Measurements from ENCODE around the gene CREBL2.
"Not testable (repeated sequence)": the region's sequence is repeated elsewhere in the genome, so short reads cannot be mapped to it uniquely, and the experiment has no call there.

CREBL2 gene

GRCh38 chr12:12648951-12649650 is 37.4 kb downstream of the CREBL2 start:
- DNase-seq (ENCODE audit: low read depth in 1 of 2, low spot score in 1 of 2) = no peak
- no peak for TF ChIP-seq JUND (IDR thresholded peaks at IDR 0.05; ENCODE audit: low read depth)
- in situ Hi-C loops (cut with HindIII; ENCODE audit: low pct_unique_long_range_greater_than_20kb, low sequenced_read_pairs) = no loop called here

- no peak for DNase-seq (ENCODE audit: low read depth in 1 of 2, low spot score in 1 of 2)
- TF ChIP-seq JUND (IDR thresholded peaks at IDR 0.05; ENCODE audit: low read depth) = no peak
- in situ Hi-C loops (cut with HindIII; ENCODE audit: low pct_unique_long_range_greater_than_20kb, low sequenced_read_pairs) = no loop called here
These were observed 40.1 kb downstream of the CREBL2 start for GRCh38 chr12:12651752-12652151.

- DNase-seq (ENCODE audit: low read depth in 1 of 2, low spot score in 1 of 2); in situ Hi-C loops (cut with HindIII; ENCODE audit: low pct_unique_long_range_greater_than_20kb, low sequenced_read_pairs): not testable (repeated sequence)
These were observed 41.0 kb downstream of the CREBL2 start for GRCh38 chr12:12652704-12653103.

DNA sequence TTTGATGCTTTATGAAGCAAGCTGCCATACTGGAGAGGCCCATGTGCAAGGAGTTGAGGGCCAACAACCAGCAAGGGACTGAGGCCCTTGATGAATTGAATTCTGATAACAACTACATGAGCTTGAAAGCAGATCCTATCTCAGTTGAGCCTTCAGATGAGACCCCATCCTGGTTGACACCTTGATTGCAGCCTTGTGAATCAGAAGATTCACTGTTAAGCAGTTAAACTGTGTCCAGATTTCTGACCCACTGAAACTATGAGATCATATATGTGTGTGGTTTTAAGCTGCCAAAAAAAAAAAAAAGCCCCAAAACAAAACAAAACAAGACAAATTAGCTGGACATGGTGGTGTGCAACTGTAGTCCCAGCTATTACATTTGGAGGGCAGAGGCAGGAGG is 42.2 kb downstream of the CREBL2 start:
- in situ Hi-C loops (cut with HindIII; ENCODE audit: low pct_unique_long_range_greater_than_20kb, low sequenced_read_pairs) = no loop called here
- DNase-seq (ENCODE audit: low read depth in 1 of 2, low spot score in 1 of 2) = no peak
- no peak for TF ChIP-seq JUND (IDR thresholded peaks at IDR 0.05; ENCODE audit: low read depth)

GRCh38 chr12:12654691-12655460 is 43.2 kb downstream of the CREBL2 start:
- in situ Hi-C loops (cut with HindIII; ENCODE audit: low pct_unique_long_range_greater_than_20kb, low sequenced_read_pairs) = no loop called here
- DNase-seq (ENCODE audit: low read depth in 1 of 2, low spot score in 1 of 2) = no peak
- TF ChIP-seq JUND (IDR thresholded peaks at IDR 0.05; ENCODE audit: low read depth) = no peak

DNA sequence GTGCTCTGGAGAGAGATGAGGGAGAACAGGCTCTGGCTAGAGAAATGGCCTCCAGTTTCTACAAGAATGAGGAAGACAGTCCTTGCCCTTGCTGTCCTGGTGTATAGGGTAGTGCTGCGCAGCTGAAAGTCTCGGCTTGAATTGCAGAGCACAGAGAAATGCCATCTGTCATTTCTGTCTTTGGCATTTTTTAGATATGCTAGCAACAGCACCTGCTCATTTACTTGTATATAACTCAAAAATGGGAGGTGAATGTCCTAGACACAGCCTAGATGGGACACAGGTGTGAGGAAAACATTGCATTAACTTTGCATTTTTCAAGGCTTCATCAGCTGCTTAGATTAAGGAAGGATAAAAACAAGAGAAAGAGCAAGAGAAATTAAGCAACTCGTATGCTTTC is 48.5 kb downstream of the CREBL2 start:
- no peak for TF ChIP-seq JUND (IDR thresholded peaks at IDR 0.05; ENCODE audit: low read depth)
- in situ Hi-C loops (cut with HindIII; ENCODE audit: low pct_unique_long_range_greater_than_20kb, low sequenced_read_pairs) = no loop called here
- DNase-seq (ENCODE audit: low read depth in 1 of 2, low spot score in 1 of 2) = no peak

DNA sequence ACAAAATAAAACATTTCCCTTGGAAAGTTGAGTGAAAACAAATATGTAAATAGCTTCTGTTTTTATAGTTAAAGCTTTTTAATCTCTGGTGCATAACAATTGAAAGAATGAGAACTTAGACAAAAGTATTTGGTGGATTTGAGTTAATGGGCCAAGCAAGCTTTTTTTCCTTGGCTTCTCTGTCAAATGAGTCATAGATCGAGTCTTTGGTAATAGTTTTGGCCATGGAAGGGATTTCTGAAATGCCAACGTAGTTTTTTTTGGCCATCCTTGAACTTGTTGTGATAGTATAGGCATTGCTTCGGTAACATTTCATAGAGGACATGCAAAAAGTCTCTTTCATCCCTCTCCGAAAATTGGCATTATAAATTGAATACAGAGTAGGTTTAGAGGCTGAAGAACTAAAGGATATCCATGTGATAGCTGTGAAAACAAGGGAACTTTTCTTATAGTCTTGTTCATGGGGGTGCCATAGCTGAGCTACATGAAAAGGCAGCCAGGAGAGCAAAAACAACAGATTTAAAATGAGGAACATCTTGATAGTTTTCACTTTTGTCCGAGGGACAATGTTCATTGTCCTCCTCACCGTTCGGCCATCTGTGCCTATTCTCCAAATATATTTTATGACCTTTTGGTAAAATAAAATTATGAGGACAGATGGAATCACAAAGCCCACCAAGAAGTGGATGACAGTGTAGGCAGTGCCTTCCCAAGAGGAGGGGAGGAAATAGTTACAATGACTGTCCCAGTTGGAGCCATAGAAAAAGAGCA is 49.6 kb downstream of the CREBL2 start:
- TF ChIP-seq JUND (IDR thresholded peaks at IDR 0.05; ENCODE audit: low read depth) = no peak
- in situ Hi-C loops (cut with HindIII; ENCODE audit: low pct_unique_long_range_greater_than_20kb, low sequenced_read_pairs) = no loop called here
- DNase-seq (ENCODE audit: low read depth in 1 of 2, low spot score in 1 of 2) = no peak

DNA sequence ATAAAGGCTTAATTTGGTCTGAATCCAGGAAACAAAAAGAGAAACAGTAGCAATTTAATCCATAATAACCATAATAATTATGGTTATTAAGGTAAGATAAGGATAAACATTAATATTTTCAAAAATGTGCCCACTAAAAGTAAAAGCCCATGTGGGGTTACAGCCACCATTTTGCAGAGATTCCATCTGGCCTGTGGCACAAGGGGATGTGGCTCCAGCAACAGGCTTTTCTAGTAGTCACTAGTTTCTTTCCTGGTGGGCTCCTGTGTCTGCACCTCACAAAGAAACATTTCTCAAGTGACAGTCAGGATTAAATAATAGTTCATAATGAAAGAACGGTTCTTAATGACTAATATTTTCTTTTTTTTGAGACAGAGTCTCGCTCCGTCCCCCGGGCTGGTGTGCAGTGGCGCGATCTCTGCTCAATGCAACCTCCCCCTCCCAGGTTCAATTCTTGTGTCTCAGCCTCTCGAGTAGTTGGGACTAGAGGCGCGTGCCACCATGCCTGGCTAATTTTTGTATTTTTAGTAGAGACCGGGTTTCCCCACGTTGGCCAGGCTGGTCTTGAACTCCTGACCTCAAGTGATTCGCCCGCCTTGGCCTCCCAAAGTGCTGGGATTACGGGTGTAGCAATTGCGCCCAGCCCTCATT is 52.1 kb downstream of the CREBL2 start:
- in situ Hi-C loops (cut with HindIII; ENCODE audit: low pct_unique_long_range_greater_than_20kb, low sequenced_read_pairs) = no loop called here
- no peak for DNase-seq (ENCODE audit: low read depth in 1 of 2, low spot score in 1 of 2)
- TF ChIP-seq JUND (IDR thresholded peaks at IDR 0.05; ENCODE audit: low read depth) = no peak

DNA sequence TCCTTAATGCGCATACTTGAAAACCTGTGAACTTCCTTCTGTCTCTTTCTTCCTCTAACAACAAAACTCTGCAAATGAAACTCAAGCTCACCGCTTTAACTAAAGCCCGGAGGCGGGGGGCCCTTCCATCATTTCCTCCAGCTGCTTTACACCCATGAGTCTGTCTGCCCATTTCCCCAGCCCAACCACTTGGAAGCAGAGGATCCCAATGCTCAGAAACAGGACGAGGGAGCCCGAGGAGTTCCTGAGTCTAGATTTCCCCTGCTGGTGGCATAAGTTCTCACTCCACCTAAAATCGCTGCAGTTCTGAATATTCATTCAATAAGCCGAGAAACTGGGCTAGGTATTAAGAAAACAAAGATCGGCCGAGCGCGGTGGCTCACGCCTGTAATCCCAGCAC is 53.5 kb downstream of the CREBL2 start:
- in situ Hi-C loops (cut with HindIII; ENCODE audit: low pct_unique_long_range_greater_than_20kb, low sequenced_read_pairs) = no loop called here
- DNase-seq (ENCODE audit: low read depth in 1 of 2, low spot score in 1 of 2) = no peak
- no peak for TF ChIP-seq JUND (IDR thresholded peaks at IDR 0.05; ENCODE audit: low read depth)

DNA sequence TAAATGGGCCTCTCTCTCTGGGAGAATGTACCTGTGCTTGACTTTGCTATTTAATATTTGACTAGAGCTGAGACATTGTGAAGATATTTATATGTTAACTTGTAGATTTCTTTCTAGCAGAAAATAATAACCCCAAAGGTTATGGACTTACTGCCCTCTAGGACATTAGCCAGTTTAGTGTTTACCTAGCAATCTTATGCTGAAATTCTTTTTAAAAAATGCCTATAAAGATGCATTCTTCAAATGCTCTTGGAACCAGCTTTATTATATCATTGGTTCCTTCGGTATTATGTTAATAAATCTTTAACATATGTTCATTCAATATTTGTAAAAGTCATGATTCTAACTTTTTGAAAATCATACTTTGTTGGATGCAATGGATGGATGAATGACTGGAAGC is 56.3 kb downstream of the CREBL2 start:
- no peak for DNase-seq (ENCODE audit: low read depth in 1 of 2, low spot score in 1 of 2)
- no peak for TF ChIP-seq JUND (IDR thresholded peaks at IDR 0.05; ENCODE audit: low read depth)
- in situ Hi-C loops (cut with HindIII; ENCODE audit: low pct_unique_long_range_greater_than_20kb, low sequenced_read_pairs) = no loop called here

- DNase-seq (ENCODE audit: low read depth in 1 of 2, low spot score in 1 of 2) = no peak
- no peak for TF ChIP-seq JUND (IDR thresholded peaks at IDR 0.05; ENCODE audit: low read depth)
- in situ Hi-C loops (cut with HindIII; ENCODE audit: low pct_unique_long_range_greater_than_20kb, low sequenced_read_pairs) = no loop called here
These were observed 57.3 kb downstream of the CREBL2 start for GRCh38 chr12:12669020-12669419.

GRCh38 chr12:12671850-12672660 is 60.4 kb downstream of the CREBL2 start:
- no peak for DNase-seq (ENCODE audit: low read depth in 1 of 2, low spot score in 1 of 2)
- TF ChIP-seq JUND (IDR thresholded peaks at IDR 0.05; ENCODE audit: low read depth) = no peak
- in situ Hi-C loops (cut with HindIII; ENCODE audit: low pct_unique_long_range_greater_than_20kb, low sequenced_read_pairs) = no loop called here
